Hematopoietic multipotent progenitor cell (in vitro differentiated cells): ENCODE results near the gene NIF3L1. TPM values are rescaled to one million over a fixed set of nuclear protein-coding genes. Genes with fewer than 3 reads are reported as not detected.
"Not testable (repeated sequence)": the region's sequence is repeated elsewhere in the genome, so short reads cannot be mapped to it uniquely, and the experiment has no call there.

Experiments used
- DNase-seq, 3 donors: peaks; one replicate each; pipeline ENCODE4 v3.0.0-alpha.2; 2011 to 2015; ENCODE audit warnings: low read depth in 2 of 3, low spot score in 2 of 3
- total RNA-seq: library from RNA; depleted of rRNA; stranded (reverse); fragments of >200 nt; gene quantifications from one replicate; pipeline ENCODE4 v1.2.3, GENCODE V29; 2012

Gene NIF3L1
- total RNA-seq, 1 donor: 19.7 TPM

DNA sequence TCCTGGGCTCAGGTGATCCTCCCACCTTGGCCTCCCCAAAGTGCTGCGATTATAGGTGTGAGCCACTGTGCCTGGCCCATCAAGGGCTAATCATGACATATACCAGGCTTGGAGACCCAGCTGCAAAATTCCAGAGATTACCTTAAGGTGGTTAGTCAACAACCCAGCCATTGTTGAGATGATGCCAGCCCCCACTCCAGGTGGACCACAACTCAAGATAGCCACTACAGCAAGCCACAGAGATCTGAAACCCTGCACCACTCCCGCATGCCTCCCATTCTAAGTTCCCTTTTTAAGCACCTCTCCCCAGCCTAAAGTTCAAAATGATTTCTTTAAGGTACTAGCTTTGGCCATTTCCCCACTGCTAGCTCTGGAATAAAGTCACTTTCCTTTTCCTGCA, 20.2 kb upstream of the NIF3L1 start:
- no peak for DNase-seq

DNA sequence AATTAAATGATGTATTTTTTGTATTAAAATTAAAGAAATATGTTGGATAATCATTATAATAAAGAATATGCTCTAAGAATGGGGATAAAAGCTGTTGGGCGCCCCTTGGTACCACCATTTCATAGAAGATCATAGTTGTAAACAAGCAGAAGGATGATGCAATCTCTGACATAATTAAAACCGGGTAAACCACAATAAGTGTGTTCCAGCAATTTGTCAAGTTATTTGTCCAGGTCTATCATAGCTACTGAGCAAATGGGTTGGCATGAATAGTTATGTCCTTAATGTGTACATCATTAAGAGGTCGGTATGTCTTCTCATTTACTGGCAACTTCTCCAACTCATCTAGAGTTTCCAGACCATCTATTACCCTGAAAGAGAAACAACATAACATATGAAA, 18.0 kb upstream of the NIF3L1 start:
- no peak for DNase-seq

- no peak for DNase-seq
Measured at GRCh38 chr2:200873560-200873959, 15.6 kb upstream of the NIF3L1 start.

- no peak for DNase-seq
Measured at GRCh38 chr2:200877443-200877842, 11.7 kb upstream of the NIF3L1 start.

- DNase-seq: no peak
Measured at GRCh38 chr2:200878289-200878880, 10.8 kb upstream of the NIF3L1 start.

GRCh38 chr2:200881715-200882249, 7.4 kb upstream of the NIF3L1 start:
- DNase-seq: not testable (repeated sequence)

GRCh38 chr2:200899482-200899881, 10.3 kb downstream of the NIF3L1 start:
- DNase-seq: no peak

DNA sequence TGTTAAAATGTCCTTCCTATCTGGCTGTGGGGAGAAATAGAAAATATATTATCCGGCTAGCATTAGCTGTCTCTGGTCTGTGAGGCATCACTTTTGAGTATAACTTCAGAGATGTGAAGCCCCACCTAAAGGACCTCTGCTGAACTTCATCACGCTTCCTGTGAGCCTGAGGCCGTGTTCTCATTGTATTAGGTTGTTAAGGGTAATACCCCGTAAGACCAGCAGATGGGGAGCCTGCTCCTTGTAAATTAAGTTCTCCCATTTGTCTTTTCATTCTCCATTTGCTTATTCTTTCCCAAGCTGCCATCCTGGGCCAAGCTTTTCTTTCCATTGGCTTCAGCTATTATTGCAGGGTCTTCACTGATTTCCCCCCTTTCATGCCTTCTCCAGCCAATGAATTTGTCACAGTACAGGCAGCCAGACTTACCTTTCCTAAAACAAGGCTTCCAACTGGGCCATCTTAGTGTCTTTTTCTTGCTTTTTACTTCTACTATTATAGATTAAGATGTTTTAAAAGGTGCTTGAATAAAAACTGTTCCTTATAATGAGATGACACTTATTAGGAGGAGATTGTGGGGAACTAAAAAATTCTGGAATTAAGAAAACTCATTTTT, 12.4 kb downstream of the NIF3L1 start:
- DNase-seq: peak; percentile 52 to 94 (median 88)

DNA sequence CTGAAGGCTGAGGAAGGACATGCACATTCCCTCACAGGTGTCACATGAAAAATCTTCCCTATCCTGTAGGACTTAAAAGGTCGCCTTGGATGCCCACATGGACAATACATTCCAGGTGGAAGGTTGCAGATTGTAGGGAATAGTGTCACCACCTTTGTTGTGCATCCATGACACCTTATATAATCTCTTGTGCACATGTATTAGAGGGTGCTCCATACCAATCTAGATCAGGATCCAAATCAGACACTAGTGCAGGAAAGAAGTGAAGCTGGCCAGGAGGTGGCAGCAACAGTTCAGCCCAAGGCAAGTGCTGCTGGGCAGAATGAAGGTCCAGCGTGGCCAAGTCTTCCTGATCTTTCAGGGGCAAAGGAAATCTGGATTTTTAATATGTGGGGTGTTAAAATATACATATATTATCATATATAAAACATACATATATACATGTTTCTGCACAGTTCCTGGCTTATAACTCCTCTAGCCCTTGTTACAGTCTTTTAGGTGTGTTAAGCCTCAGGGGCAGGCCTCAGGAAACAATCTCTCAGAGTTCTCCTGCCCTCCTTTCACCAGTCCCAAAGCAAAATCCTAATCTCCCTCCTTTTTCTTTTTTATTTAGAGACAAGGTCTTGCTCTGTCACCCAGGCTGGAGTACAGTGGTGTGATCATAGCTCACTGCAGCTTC, 16.6 kb downstream of the NIF3L1 start:
- peak in 2 of 3 donors; percentile 63 to 69 for DNase-seq

- no peak for DNase-seq
Measured at GRCh38 chr2:200909958-200910357, 20.8 kb downstream of the NIF3L1 start.

DNA sequence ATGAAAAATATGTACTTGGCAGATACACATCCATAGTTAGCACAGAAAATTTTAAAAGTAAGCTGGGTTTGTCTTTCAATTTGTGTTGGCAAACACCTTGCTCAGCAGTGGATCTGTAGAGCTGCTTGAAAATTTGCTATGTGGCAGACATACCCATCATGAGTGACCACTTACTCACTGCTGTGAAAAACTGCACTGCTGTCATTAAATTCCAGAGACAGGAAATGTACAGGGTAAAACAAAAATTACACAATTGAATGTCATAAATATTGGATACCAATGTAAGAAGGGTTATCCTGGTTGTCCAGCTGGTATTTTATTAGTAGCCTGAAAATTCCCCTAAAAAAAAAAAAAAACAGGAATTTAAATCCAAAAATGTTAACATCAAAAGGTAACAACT, 24.5 kb downstream of the NIF3L1 start:
- no peak for DNase-seq

- DNase-seq: no peak
Measured at GRCh38 chr2:200922439-200922838, 33.3 kb downstream of the NIF3L1 start.

DNA sequence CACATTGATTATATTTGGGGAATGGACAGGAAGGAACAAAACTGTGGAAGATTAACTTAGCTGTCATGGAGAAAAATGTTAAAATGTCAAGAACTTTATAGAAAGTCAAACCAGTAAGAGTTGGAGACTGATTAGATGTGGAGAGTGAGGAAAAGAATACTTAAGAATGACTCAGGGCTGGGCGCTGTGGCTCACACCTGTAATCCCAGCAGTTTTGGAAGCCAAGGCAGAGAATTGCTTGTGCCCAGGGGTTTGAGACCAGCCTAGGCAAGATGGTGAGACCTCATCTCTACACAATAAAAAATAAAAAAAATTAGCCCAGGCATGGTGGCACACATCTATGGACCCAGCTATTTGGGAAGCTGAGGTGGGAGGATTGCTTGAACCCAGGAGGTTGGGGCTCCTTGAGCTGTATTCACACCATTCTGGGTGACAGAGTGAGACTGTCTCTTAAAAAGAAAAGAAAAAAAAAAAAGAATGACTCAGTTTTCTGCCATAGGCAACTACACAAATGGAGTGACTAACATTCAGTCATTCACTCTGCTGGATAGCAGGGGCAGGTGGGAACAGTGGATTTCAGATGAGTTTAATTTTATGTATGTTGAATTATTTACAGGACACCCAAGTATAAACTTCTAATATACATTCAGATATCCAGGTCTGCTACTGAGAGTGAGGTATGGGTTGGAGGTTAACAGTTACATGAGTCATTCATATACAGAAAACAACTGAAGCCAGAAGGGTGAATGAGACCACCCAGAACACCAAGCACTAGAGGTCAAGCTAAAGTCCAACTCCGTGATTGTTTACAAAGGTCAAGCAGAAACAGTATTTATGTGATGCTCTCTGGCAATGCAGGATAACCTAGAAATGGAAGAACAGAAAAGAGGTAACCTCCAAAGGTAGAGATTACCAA, 40.4 kb downstream of the NIF3L1 start:
- no peak for DNase-seq

DNA sequence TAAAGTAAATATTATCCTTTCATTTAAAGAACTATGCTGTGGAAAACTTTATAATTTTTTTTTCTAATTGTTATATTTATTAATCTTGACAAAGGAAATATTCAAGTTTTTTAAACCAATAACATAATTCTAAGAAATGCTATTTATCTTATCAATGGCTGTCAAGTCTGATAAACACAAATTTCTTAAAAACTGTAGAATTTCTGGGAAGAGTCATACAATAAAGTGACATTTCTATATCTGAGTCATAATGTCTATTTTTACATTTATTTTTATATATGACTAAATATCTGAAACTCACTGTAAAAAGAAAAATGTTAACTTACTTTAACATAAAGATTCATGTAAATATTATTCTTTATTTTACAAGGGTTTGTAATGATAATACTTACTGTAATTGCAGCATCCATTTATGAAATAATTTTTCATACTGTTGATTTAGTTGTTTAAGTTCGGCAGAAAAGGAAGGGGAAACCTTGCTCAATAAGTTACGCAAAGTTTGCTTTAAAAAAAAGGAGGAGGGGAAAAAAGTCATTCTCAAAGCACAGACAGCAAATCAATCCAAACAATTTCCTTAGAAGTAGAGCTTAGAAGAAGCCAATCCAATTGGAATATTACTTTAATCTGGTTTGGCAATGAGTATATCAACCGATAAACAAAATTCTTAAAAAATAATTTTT, 41.9 kb downstream of the NIF3L1 start:
- DNase-seq: no peak

- DNase-seq: no peak
Measured at GRCh38 chr2:200939832-200940231, 50.7 kb downstream of the NIF3L1 start.

GRCh38 chr2:200943527-200944105, 54.4 kb downstream of the NIF3L1 start:
- no peak for DNase-seq

DNA sequence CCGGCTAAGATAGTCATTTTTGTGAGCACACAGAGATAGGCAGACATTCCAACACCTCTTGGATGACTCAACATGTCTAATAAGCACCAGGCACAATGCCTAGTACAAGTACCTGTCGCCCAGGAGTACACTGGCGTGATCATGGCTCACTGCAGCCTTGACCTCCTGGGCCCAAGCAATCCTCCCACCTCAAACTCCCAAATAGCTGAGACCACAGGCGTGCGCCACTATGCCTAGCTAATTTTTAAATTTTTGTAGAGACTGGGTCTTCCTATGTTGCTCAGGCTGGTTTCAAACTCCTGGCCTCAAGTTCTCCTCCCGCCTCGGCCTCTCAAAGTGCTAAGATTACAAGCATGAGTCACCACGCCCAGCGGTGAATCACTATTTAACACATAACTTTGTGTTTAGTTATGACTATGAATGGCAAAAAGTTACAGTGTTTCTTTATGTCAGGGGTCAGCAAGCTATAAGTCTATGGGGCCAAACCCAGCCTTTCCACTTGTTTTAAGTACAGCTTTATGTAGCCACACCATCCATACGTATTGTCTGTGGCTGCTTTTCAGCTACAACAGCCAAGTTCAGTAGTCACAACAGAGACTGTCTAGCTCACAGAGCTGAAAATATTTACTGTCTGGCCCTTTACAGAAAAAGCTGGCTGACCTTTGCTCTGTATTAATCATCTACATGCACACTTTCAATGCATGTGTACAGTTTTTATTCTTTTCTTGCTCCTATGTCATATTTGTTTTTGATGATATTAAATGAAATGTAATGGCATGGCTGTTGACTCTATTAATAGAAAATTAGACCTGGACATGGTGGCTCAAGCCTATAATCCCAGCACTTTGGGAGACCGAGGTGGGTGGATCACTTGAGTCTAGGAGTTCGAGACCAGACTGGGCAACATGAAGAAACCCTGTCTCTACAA, 55.6 kb downstream of the NIF3L1 start:
- no peak for DNase-seq

DNA sequence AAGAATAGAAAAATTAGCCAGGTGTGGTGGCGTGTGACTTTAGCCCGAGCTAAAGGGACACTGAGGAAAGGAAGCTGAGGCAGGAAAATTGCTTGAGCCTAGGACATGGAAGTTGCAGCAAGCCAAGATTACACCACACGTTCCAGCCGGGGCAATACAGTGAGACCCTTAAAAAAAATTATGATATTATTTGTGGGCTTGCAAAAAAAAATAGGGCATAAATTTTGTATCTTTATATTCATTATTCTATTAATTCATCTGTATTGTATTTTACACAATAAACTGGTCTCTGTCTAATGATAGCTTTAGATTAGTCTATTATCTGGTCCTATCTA, 56.2 kb downstream of the NIF3L1 start:
- no peak for DNase-seq

DNA sequence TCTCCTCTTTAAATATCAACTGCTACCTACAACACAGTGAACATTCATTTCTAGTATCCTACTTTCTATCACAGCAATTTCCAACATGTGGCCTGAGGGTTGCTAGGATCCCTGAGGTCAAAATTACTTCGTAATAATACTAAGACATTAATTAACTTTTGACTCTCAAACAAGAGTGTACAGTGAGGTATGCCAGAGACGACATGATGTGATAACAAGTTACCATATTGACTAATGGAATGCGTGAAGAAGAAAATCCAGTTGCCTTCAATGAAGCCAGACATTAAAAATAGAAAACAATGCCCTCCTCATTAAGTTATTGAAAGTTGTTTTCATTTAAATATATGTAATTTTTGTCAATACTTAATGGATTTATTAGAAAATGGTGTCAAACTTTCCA, 61.2 kb downstream of the NIF3L1 start:
- no peak for DNase-seq
